ENCODE data around the gene PPM1H. TPM values are rescaled to one million over a fixed set of nuclear protein-coding genes. Genes with fewer than 3 reads are reported as not detected.

The PPM1H gene
- total and polyA plus RNA-seq, 2 of the 8 experiments (the other 6 are each of a cell fraction or from before 2014, with no cell fraction given): 16.4 to 36.1 TPM

GRCh38 chr12:62725781-62726180 is 209.2 kb downstream of the PPM1H start (continued):
- TF ChIP-seq RAD21 (IDR thresholded peaks at IDR 0.05 in 1 of 2, conservative IDR thresholded peaks at IDR 0.05 in 1 of 2; ENCODE audit: low read depth in 2 of 2, low read length in 2 of 2) (no peak), HDAC2 (IDR thresholded peaks at IDR 0.05; ENCODE audit: borderline replicate concordance in 1 of 2, low read depth in 2 of 2, low read length in 2 of 2) (no peak)
